Measurements from ENCODE around the gene CLASRP. TPM values are rescaled to one million over a fixed set of nuclear protein-coding genes. Genes with fewer than 3 reads are reported as not detected.

The CLASRP gene
- total and polyA plus RNA-seq, 2 experiments from 2014 or later = 41.7 to 149 TPM

DNA sequence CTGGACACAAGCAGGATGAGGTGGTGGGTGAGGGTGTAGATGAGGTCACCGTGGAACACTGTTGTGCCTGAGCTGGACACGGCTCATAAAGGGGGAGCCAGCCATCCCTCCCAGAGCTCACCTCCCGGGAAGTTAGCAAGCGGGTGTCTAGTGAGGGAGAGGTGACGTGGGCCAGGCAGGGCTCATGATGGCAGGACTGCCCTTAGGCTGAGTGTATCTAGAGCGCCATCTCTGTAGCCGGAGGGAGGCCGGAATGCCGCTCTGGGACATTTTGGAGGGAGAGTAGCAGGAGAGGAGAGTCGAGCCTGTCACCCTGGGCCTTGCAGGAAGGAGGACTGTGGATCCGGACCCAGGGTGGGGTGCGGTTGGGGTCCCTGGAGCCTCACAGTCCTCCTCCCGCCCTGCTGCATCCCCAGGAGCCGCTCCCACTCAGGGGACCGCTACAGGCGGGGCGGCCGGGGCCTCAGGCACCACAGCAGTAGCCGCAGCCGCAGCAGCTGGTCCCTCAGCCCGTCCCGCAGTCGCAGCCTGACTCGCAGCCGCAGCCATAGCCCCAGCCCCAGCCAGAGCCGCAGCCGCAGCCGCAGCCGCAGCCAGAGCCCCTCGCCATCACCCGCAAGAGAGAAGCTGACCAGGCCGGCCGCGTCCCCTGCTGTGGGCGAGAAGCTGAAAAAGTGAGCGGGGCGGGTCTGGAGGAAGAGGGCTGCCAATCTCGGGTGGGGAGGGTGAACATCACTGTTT, 28.2 kb downstream of the CLASRP start:
- Histone ChIP-seq H3K27ac (no peak overlapping the region), H3K36me3 (peaks cover 37% of the 10 kb centered on the region), H3K4me1 (ENCODE audit: low read depth) (no peaks in the 10 kb centered on the region), H3K27me3 (no peaks in the 10 kb centered on the region), H3K9me3 (ENCODE audit: low read depth) (no peaks in the 10 kb centered on the region), H3K4me3 (no peak overlapping the region)
- TF ChIP-seq, protein P1, sequence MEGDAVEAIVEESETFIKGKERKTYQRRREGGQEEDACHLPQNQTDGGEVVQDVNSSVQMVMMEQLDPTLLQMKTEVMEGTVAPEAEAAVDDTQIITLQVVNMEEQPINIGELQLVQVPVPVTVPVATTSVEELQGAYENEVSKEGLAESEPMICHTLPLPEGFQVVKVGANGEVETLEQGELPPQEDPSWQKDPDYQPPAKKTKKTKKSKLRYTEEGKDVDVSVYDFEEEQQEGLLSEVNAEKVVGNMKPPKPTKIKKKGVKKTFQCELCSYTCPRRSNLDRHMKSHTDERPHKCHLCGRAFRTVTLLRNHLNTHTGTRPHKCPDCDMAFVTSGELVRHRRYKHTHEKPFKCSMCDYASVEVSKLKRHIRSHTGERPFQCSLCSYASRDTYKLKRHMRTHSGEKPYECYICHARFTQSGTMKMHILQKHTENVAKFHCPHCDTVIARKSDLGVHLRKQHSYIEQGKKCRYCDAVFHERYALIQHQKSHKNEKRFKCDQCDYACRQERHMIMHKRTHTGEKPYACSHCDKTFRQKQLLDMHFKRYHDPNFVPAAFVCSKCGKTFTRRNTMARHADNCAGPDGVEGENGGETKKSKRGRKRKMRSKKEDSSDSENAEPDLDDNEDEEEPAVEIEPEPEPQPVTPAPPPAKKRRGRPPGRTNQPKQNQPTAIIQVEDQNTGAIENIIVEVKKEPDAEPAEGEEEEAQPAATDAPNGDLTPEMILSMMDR (IDR thresholded peaks at IDR 0.05; ENCODE audit: low read depth, low read length) = no peak
- DNase-seq (ENCODE audit: low read depth in 1 of 2, low spot score in 1 of 2) = no peak

GRCh38 chr19:45068041-45068440, 29.2 kb downstream of the CLASRP start:
- TF ChIP-seq, protein P1 (IDR thresholded peaks at IDR 0.05; ENCODE audit: low read depth, low read length) = no peak
- Histone ChIP-seq H3K4me3 (no peak overlapping the region), H3K27me3 (no peaks in the 10 kb centered on the region), H3K9me3 (ENCODE audit: low read depth) (no peaks in the 10 kb centered on the region), H3K36me3 (peaks cover 36% of the 10 kb centered on the region), H3K27ac (no peak overlapping the region), H3K4me1 (ENCODE audit: low read depth) (no peaks in the 10 kb centered on the region)
- no peak for DNase-seq (ENCODE audit: low read depth in 1 of 2, low spot score in 1 of 2)

GRCh38 chr19:45069056-45069455, 30.2 kb downstream of the CLASRP start:
- Histone ChIP-seq H3K27ac (no peak overlapping the region), H3K36me3 (peaks cover 30% of the 10 kb centered on the region), H3K9me3 (ENCODE audit: low read depth) (no peaks in the 10 kb centered on the region), H3K4me1 (ENCODE audit: low read depth) (no peaks in the 10 kb centered on the region), H3K4me3 (no peak overlapping the region), H3K27me3 (no peaks in the 10 kb centered on the region)
- peak in 1 of 2 donors; percentile 26 for DNase-seq (ENCODE audit: low read depth in 1 of 2, low spot score in 1 of 2)
- TF ChIP-seq, protein P1 (IDR thresholded peaks at IDR 0.05; ENCODE audit: low read depth, low read length) = no peak

GRCh38 chr19:45070214-45070613, 31.4 kb downstream of the CLASRP start:
- H3K4me3 ChIP-seq = no peak overlapping the region
- peaks cover 5% of the 10 kb centered on the region for H3K4me1 ChIP-seq (ENCODE audit: low read depth)
- no peaks in the 10 kb centered on the region for H3K27me3 ChIP-seq
- DNase-seq (ENCODE audit: low read depth in 1 of 2, low spot score in 1 of 2) = no peak
- no peak overlapping the region for H3K27ac ChIP-seq
- TF ChIP-seq, protein P1 (IDR thresholded peaks at IDR 0.05; ENCODE audit: low read depth, low read length) = no peak
- peaks cover 22% of the 10 kb centered on the region for H3K36me3 ChIP-seq
- H3K9me3 ChIP-seq (ENCODE audit: low read depth) = no peaks in the 10 kb centered on the region

DNA sequence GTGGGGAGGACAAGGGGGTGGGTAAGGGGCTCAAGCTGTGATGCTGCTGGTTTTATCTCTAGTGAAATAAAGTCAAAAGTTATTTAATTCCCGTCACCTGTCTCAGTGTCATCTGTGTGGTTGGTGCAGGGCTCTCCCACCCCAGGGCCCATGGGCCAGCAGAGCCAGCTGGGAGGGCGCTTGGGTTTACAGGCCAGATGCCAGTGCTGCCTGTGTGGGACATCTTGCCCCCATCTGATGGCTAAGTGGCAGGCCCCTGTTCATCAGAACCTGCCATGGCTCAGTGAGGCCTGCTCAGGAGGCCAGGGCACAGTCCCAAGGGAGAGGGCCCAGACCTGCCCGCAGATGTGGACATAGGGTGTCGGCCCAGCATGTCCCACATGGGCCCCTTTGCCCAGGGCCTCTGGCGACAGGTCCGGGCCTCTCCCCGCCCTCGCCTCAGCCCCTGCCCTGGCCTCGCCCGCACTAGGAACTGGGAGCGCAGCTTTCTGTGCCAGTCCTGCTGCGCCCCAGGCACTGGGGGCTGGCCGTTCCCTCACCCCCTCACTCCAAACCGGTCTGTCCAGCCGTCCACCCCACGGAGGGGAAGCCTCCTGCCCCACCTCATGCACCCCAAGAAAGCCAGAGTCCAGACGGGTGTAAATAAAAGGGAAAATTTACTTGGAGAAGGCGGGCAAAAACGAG, 32.2 kb downstream of the CLASRP start:
- peaks cover 6% of the 10 kb centered on the region for H3K4me1 ChIP-seq (ENCODE audit: low read depth)
- DNase-seq (ENCODE audit: low read depth in 1 of 2, low spot score in 1 of 2) = no peak
- H3K4me3 ChIP-seq = no peak overlapping the region
- no peak overlapping the region for H3K27ac ChIP-seq
- peaks cover 22% of the 10 kb centered on the region for H3K36me3 ChIP-seq
- H3K9me3 ChIP-seq (ENCODE audit: low read depth) = no peaks in the 10 kb centered on the region
- H3K27me3 ChIP-seq = no peaks in the 10 kb centered on the region
- TF ChIP-seq, protein P1 (IDR thresholded peaks at IDR 0.05; ENCODE audit: low read depth, low read length) = no peak
